Suprapubic skin (tissue), 4 donors: ENCODE measurements around the gene NELFE. TPM values are rescaled to one million over a fixed set of nuclear protein-coding genes. Genes with fewer than 3 reads are reported as not detected.

Experiments used
- DNase-seq, 2 donors: peaks; one replicate each; pipeline ENCODE4 v3.0.0-alpha.2; 2019; ENCODE audit warnings: low spot score in 2 of 2
- H3K27ac ChIP-seq: fragments of 200-600 bp; sonication (generic); one replicate; pipeline ENCODE4 v1.5.1; 2019
- H3K27me3 ChIP-seq: fragments of 200-600 bp; sonication (generic); one replicate; pipeline ENCODE4 v1.5.1; 2019
- H3K36me3 ChIP-seq: fragments of 200-600 bp; sonication (generic); one replicate; pipeline ENCODE4 v1.5.1; 2019
- H3K4me1 ChIP-seq: fragments of 200-600 bp; sonication (generic); one replicate; pipeline ENCODE4 v1.5.1; 2019
- H3K4me3 ChIP-seq: fragments of 200-600 bp; sonication (generic); one replicate; pipeline ENCODE4 v1.5.1; 2019; ENCODE audit warnings: mild to moderate bottlenecking
- H3K9me3 ChIP-seq: fragments of 200-600 bp; sonication (generic); one replicate; pipeline ENCODE4 v1.5.1; 2019
- EP300 ChIP-seq: sonication (generic); formaldehyde crosslinking; IDR thresholded peaks from one replicate; pipeline ENCODE4 v1.6.1; 2017; ENCODE audit warnings: antibody characterized with exemption
- POLR2A ChIP-seq, 2 donors: fragments of 450-650 bp; IDR thresholded peaks; one replicate each; pipeline ENCODE4 v1.6.1; 2017; ENCODE audit warnings: antibody characterized with exemption in 2 of 2, mild to moderate bottlenecking in 2 of 2, moderate library complexity in 2 of 2
- POLR2AphosphoS5 ChIP-seq, 3 donors: sonication (generic); formaldehyde crosslinking; IDR thresholded peaks; one replicate each; pipeline ENCODE4 v1.6.1; 2017; ENCODE audit warnings: antibody characterized with exemption in 3 of 3
- WGBS: methylation state at CpG from one replicate; pipeline ENCODE4 v1.1.5; 2018; 5-methylcytosine and 5-hydroxymethylcytosine counted together
- total RNA-seq, 4 donors: library from RNA; depleted of rRNA; stranded (reverse); fragments of >200 nt; gene quantifications; one replicate each; pipeline ENCODE4 v1.1.0, GENCODE V29; 2016
- TF ChIP-seq, protein P1 (sequence below), 2 donors: fragments of 200-600 bp in 1 of 2; fragments of 450-650 bp in 1 of 2; sonication (generic) in 1 of 2; IDR thresholded peaks; one replicate each; pipeline ENCODE4 v1.5.1; 2016 to 2019; ENCODE audit warnings: antibody characterized with exemption in 2 of 2, mild to moderate bottlenecking in 1 of 2, moderate library complexity in 1 of 2

Gene NELFE
- total RNA-seq, 4 donors from 2014 or later, result 56.7 to 72.1 (median 65.8) TPM

DNA sequence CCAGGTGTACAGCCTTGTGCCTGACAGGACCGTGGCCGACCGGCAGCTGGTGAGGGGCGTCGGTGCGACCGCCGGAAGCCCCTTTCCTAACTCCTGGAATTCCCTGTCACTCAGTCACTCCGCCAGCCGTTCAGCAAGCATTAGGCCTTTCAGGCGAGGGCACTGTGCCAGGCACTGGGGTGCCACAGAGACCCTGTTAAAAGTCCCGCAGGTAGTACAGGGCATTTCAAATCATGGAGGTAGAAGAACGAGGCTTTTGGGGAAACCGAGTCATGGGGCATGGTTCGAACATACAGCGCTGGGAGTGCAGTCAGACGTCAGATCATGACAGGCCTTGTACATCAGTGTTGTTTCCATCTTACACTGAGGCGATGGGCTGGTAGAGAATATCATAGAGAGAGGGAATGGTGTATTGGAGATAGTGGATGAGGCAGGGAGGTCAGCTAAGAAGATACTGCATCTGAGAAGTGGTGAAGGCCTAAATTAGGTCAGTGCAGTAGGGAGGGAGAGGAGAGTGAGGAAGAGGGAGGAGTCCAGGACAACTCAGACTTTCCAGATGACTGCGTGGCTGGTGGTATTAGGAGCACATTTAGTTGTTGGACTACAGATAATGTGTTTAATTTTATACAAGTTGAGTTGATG is 14.1 kb upstream of the NELFE start:
- Histone ChIP-seq H3K4me1 (peaks cover 32% of the 10 kb centered on the region), H3K4me3 (peak overlapping the region; percentile 77), H3K9me3 (no peaks in the 10 kb centered on the region), H3K36me3 (peaks cover 33% of the 10 kb centered on the region), H3K27ac (peak overlapping the region; percentile 93), H3K27me3 (no peaks in the 10 kb centered on the region)
- no peak for DNase-seq
- WGBS, result 6% methylated on average over 19 of the region's 19 CpGs
- TF ChIP-seq POLR2AphosphoS5 (IDR thresholded peaks at IDR 0.05) (no peak), POLR2A (IDR thresholded peaks at IDR 0.05) (no peak), EP300 (no peak)
- TF ChIP-seq, protein P1, sequence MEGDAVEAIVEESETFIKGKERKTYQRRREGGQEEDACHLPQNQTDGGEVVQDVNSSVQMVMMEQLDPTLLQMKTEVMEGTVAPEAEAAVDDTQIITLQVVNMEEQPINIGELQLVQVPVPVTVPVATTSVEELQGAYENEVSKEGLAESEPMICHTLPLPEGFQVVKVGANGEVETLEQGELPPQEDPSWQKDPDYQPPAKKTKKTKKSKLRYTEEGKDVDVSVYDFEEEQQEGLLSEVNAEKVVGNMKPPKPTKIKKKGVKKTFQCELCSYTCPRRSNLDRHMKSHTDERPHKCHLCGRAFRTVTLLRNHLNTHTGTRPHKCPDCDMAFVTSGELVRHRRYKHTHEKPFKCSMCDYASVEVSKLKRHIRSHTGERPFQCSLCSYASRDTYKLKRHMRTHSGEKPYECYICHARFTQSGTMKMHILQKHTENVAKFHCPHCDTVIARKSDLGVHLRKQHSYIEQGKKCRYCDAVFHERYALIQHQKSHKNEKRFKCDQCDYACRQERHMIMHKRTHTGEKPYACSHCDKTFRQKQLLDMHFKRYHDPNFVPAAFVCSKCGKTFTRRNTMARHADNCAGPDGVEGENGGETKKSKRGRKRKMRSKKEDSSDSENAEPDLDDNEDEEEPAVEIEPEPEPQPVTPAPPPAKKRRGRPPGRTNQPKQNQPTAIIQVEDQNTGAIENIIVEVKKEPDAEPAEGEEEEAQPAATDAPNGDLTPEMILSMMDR (IDR thresholded peaks at IDR 0.05), result no peak

DNA sequence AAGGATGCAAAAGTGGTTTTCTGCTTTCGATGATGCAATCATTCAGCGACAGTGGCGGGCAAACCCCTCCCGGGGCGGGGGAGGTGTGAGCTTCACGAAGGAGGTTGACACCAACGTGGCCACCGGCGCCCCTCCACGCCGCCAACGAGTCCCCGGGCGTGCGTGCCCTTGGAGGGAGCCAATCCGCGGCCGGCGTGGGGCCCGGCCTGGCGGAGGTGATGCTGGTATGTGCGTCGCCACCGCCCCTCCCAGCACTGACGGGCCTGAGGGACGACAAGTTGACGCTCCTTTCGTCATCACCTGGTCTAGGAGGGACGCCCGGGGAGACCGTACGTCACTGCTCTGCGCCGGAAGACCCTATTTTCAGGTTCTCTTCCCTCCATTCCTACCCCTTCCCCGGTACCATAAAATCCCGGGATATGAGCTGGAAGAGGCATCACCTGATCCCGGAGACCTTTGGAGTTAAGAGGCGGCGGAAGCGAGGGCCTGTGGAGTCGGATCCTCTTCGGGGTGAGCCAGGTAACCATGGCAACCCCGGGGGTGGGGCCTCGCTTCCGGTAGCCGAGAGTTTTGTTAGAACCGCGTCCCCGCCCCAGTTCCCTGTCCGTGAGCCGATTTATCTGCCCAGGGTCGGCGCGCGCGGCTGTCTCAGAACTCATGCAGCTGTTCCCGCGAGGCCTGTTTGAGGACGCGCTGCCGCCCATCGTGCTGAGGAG is 13.4 kb upstream of the NELFE start, which contains the start of gene DXO:
Gene DXO (minus strand): TSS at position 146 of the 716 bp plus-strand sequence. CDS start 463 bp downstream, outside the sequence.
- peak within 1 kb of the TSS; percentile 77 for H3K4me3 ChIP-seq
- H3K9me3 ChIP-seq, result no peaks in the 10 kb centered on the region
- H3K4me1 ChIP-seq, result peaks cover 32% of the 10 kb centered on the region
- H3K27me3 ChIP-seq, result no peaks in the 10 kb centered on the region
- peak; percentile 98 for DNase-seq
- H3K27ac ChIP-seq, result peak within 1 kb of the TSS; percentile 93
- WGBS, result under 1% methylated on average over 28 of the region's 62 CpGs
- peaks cover 40% of the 10 kb centered on the region for H3K36me3 ChIP-seq
- TF ChIP-seq POLR2A (IDR thresholded peaks at IDR 0.05) (peak in 1 of 2 donors; percentile 51), EP300 (no peak), POLR2AphosphoS5 (IDR thresholded peaks at IDR 0.05) (peak in 2 of 3 donors; percentile 70 to 89)
- TF ChIP-seq, protein P1 (IDR thresholded peaks at IDR 0.05), result no peak

DNA sequence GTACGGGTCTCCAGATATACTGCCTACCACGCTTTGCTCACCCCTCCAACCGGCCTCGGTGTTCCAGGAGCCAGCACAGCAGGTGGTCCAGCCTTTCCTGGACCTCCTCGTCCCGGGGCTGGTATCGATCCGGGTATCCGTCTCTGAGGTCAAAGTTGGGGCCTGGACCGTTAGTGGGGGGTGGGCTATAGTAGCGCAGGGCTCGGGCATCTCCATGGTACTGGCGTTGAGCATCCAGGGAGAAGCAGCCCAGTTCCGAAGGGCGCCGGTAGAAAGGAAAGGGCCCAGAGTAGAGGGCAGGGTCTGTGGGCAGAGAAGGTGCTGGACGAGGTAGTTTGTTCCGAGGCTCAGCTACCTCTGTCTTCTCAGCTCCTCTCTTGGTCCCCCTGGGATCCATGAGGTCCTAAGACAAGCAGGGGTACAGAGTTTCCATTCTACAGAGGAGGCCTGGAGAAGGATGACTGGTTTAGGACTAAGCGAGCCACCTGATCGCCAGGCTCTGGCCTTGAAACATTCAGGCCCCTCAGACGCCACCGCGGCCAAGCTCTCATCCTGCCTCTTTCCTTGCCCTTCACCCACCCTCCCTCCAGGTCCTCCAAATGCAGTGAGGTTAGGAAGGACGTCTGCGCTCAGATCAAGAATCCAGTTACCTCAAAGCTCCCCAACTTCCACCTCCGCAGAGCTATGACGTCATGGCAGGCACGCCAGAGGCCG is 12.7 kb upstream of the NELFE start:
- WGBS, result 32% methylated on average over 28 of the region's 29 CpGs
- Histone ChIP-seq H3K4me3 (peak overlapping the region; percentile 77), H3K27me3 (no peaks in the 10 kb centered on the region), H3K36me3 (peaks cover 47% of the 10 kb centered on the region), H3K27ac (peak overlapping the region; percentile 93), H3K4me1 (peaks cover 32% of the 10 kb centered on the region), H3K9me3 (no peaks in the 10 kb centered on the region)
- TF ChIP-seq POLR2A (IDR thresholded peaks at IDR 0.05) (no peak), POLR2AphosphoS5 (IDR thresholded peaks at IDR 0.05) (peak in 1 of 3 donors; percentile 22)
- DNase-seq, result peak in 1 of 2 donors; percentile 71

DNA sequence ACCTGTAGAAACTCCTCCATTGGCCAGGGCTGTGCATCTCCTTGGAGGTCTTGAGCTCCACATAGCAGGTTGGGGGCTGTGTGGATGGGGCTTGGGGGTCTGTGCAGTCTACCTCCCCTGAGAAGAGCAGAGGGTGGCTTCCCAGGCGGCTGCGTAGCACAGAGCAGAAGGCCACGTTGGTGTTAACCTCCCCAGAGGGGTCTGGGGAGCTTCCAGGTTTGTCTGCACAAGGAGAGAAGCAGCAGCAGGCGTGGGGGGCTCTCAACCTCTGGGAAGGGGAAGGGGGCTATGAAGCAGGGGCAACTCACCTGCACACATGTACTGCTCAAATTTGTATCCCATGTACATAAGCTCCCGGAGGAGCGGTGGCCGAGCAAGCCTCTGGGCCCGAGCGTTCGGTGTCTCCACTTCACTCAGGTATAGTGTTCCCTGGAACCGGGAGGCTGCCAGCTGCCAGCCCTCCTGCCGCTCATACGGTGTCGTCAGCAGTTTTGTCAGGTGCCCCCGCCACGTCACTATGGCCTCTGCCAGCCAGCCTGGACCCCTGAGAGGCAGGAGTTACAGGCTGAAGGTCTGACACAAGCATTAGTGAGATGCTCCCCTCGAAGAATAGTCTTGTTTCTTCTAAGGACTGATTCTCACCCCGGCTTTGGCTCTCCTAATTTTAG is 12.0 kb upstream of the NELFE start:
- H3K4me3 ChIP-seq, result peak overlapping the region; percentile 77
- no peaks in the 10 kb centered on the region for H3K9me3 ChIP-seq
- TF ChIP-seq, protein P1 (IDR thresholded peaks at IDR 0.05), result no peak
- TF ChIP-seq POLR2A (IDR thresholded peaks at IDR 0.05), result no peak
- TF ChIP-seq POLR2AphosphoS5 (IDR thresholded peaks at IDR 0.05), result no peak
- peak overlapping the region; percentile 93 for H3K27ac ChIP-seq
- peaks cover 51% of the 10 kb centered on the region for H3K36me3 ChIP-seq
- H3K27me3 ChIP-seq, result no peaks in the 10 kb centered on the region
- 70% methylated on average over 15 of the region's 18 CpGs for WGBS
- peaks cover 32% of the 10 kb centered on the region for H3K4me1 ChIP-seq
- no peak for DNase-seq
